Measurements from ENCODE around the gene CNR1.
"Not testable (repeated sequence)": the region's sequence is repeated elsewhere in the genome, so short reads cannot be mapped to it uniquely, and the experiment has no call there.

CNR1 gene

GRCh38 chr6:88165844-88166492 is at the start of gene CNR1:
CNR1 (minus strand) TSS chr6:88166347; CDS start chr6:88145274, 21,073 bp downstream.
- H3K27me3 Mint-ChIP-seq (ENCODE audit: low read depth), result peaks cover 73% of the 10 kb centered on the region
- H3K36me3 Mint-ChIP-seq (ENCODE audit: low read depth), result peaks cover 3% of the 10 kb centered on the region
- no peaks in the 10 kb centered on the region for H3K9me3 Mint-ChIP-seq
- peak within 1 kb of the TSS; percentile 41 for H3K4me3 Mint-ChIP-seq
- H3K4me1 Mint-ChIP-seq (ENCODE audit: low read depth), result peaks cover 10% of the 10 kb centered on the region
- no peak within 1 kb of the TSS for H3K27ac Mint-ChIP-seq

GRCh38 chr6:88211446-88211845 is 45.3 kb upstream of the CNR1 start:
- Mint-ChIP-seq H3K4me1 (ENCODE audit: low read depth) (no peaks in the 10 kb centered on the region), H3K27me3 (ENCODE audit: low read depth) (no peaks in the 10 kb centered on the region), H3K9me3 (no peaks in the 10 kb centered on the region), H3K4me3 (no peak overlapping the region), H3K36me3 (ENCODE audit: low read depth) (no peaks in the 10 kb centered on the region), H3K27ac (no peak overlapping the region)

- H3K36me3 Mint-ChIP-seq (ENCODE audit: low read depth), result no peaks in the 10 kb centered on the region
- no peaks in the 10 kb centered on the region for H3K27me3 Mint-ChIP-seq (ENCODE audit: low read depth)
- no peaks in the 10 kb centered on the region for H3K9me3 Mint-ChIP-seq
- no peak overlapping the region for H3K27ac Mint-ChIP-seq
- H3K4me3 Mint-ChIP-seq, result no peak overlapping the region
- H3K4me1 Mint-ChIP-seq (ENCODE audit: low read depth), result no peaks in the 10 kb centered on the region
Observed at GRCh38 chr6:88209301-88209700, 43.2 kb upstream of the CNR1 start.

GRCh38 chr6:88208726-88209125 is 42.6 kb upstream of the CNR1 start:
- H3K36me3 Mint-ChIP-seq (ENCODE audit: low read depth), result no peaks in the 10 kb centered on the region
- no peaks in the 10 kb centered on the region for H3K27me3 Mint-ChIP-seq (ENCODE audit: low read depth)
- H3K4me3 Mint-ChIP-seq, result no peak overlapping the region
- H3K9me3 Mint-ChIP-seq, result no peaks in the 10 kb centered on the region
- H3K27ac Mint-ChIP-seq, result no peak overlapping the region
- H3K4me1 Mint-ChIP-seq (ENCODE audit: low read depth), result no peaks in the 10 kb centered on the region

- not testable (repeated sequence) for H3K9me3 Mint-ChIP-seq; H3K4me1 Mint-ChIP-seq (ENCODE audit: low read depth); H3K36me3 Mint-ChIP-seq (ENCODE audit: low read depth)
Observed at GRCh38 chr6:88201734-88202133, 35.6 kb upstream of the CNR1 start.

GRCh38 chr6:88184921-88185320 is 18.8 kb upstream of the CNR1 start:
- Mint-ChIP-seq H3K27me3 (ENCODE audit: low read depth) (no peaks in the 10 kb centered on the region), H3K36me3 (ENCODE audit: low read depth) (no peaks in the 10 kb centered on the region), H3K4me1 (ENCODE audit: low read depth) (no peaks in the 10 kb centered on the region), H3K27ac (no peak overlapping the region), H3K4me3 (no peak overlapping the region), H3K9me3 (no peaks in the 10 kb centered on the region)

More at GRCh38 chr6:88201734-88202133, 35.6 kb upstream of the CNR1 start:
- H3K27ac Mint-ChIP-seq; H3K27me3 Mint-ChIP-seq (ENCODE audit: low read depth); H3K4me3 Mint-ChIP-seq: not testable (repeated sequence)

- H3K27me3 Mint-ChIP-seq (ENCODE audit: low read depth), result no peaks in the 10 kb centered on the region
- no peaks in the 10 kb centered on the region for H3K4me1 Mint-ChIP-seq (ENCODE audit: low read depth)
- no peaks in the 10 kb centered on the region for H3K9me3 Mint-ChIP-seq
- H3K36me3 Mint-ChIP-seq (ENCODE audit: low read depth), result no peaks in the 10 kb centered on the region
- H3K27ac Mint-ChIP-seq, result no peak overlapping the region
- no peak overlapping the region for H3K4me3 Mint-ChIP-seq
Observed at GRCh38 chr6:88183471-88183870, 17.3 kb upstream of the CNR1 start.

- Mint-ChIP-seq H3K27me3 (ENCODE audit: low read depth) (no peaks in the 10 kb centered on the region), H3K4me3 (no peak overlapping the region), H3K4me1 (ENCODE audit: low read depth) (no peaks in the 10 kb centered on the region), H3K36me3 (ENCODE audit: low read depth) (no peaks in the 10 kb centered on the region), H3K9me3 (no peaks in the 10 kb centered on the region), H3K27ac (no peak overlapping the region)
Observed at GRCh38 chr6:88179692-88180091, 13.5 kb upstream of the CNR1 start.

- Mint-ChIP-seq H3K4me1 (ENCODE audit: low read depth) (no peaks in the 10 kb centered on the region), H3K9me3 (no peaks in the 10 kb centered on the region), H3K4me3 (no peak overlapping the region), H3K27ac (no peak overlapping the region), H3K36me3 (ENCODE audit: low read depth) (no peaks in the 10 kb centered on the region), H3K27me3 (ENCODE audit: low read depth) (peaks cover 4% of the 10 kb centered on the region)
Observed at GRCh38 chr6:88177961-88178464, 11.9 kb upstream of the CNR1 start.

- H3K27ac Mint-ChIP-seq, result no peak overlapping the region
- peaks cover 18% of the 10 kb centered on the region for H3K27me3 Mint-ChIP-seq (ENCODE audit: low read depth)
- no peaks in the 10 kb centered on the region for H3K36me3 Mint-ChIP-seq (ENCODE audit: low read depth)
- no peaks in the 10 kb centered on the region for H3K4me1 Mint-ChIP-seq (ENCODE audit: low read depth)
- no peak overlapping the region for H3K4me3 Mint-ChIP-seq
- H3K9me3 Mint-ChIP-seq, result no peaks in the 10 kb centered on the region
Observed at GRCh38 chr6:88174906-88175305, 8.8 kb upstream of the CNR1 start.

- Mint-ChIP-seq H3K27ac (no peak overlapping the region), H3K4me3 (no peak overlapping the region), H3K27me3 (ENCODE audit: low read depth) (peaks cover 49% of the 10 kb centered on the region), H3K4me1 (ENCODE audit: low read depth) (peaks cover 4% of the 10 kb centered on the region), H3K9me3 (no peaks in the 10 kb centered on the region), H3K36me3 (ENCODE audit: low read depth) (no peaks in the 10 kb centered on the region)
Observed at GRCh38 chr6:88171312-88171711, 5.2 kb upstream of the CNR1 start.

- H3K4me1 Mint-ChIP-seq (ENCODE audit: low read depth), result peaks cover 10% of the 10 kb centered on the region
- no peak overlapping the region for H3K4me3 Mint-ChIP-seq
- H3K9me3 Mint-ChIP-seq, result no peaks in the 10 kb centered on the region
- H3K36me3 Mint-ChIP-seq (ENCODE audit: low read depth), result peaks cover 3% of the 10 kb centered on the region
- H3K27me3 Mint-ChIP-seq (ENCODE audit: low read depth), result peaks cover 69% of the 10 kb centered on the region
- no peak overlapping the region for H3K27ac Mint-ChIP-seq
Observed at GRCh38 chr6:88168362-88168761, 2.2 kb upstream of the CNR1 start.

GRCh38 chr6:88167352-88167937 is 1.3 kb upstream of the CNR1 start:
- Mint-ChIP-seq H3K4me1 (ENCODE audit: low read depth) (peaks cover 10% of the 10 kb centered on the region), H3K27me3 (ENCODE audit: low read depth) (peaks cover 73% of the 10 kb centered on the region), H3K9me3 (no peaks in the 10 kb centered on the region), H3K36me3 (ENCODE audit: low read depth) (peaks cover 3% of the 10 kb centered on the region), H3K4me3 (peak overlapping the region; percentile 25), H3K27ac (no peak overlapping the region)

- Mint-ChIP-seq H3K27me3 (ENCODE audit: low read depth) (peaks cover 73% of the 10 kb centered on the region), H3K4me1 (ENCODE audit: low read depth) (peaks cover 10% of the 10 kb centered on the region), H3K4me3 (no peak overlapping the region), H3K9me3 (no peaks in the 10 kb centered on the region), H3K36me3 (ENCODE audit: low read depth) (peaks cover 3% of the 10 kb centered on the region), H3K27ac (no peak overlapping the region)
Observed at GRCh38 chr6:88166493-88167351, 575 bp upstream of the CNR1 start.
